GM10266 (cell line): ENCODE data around the gene NLRP14.

Experiments
- DNase-seq: peaks from one replicate; pipeline ENCODE4 v3.0.0; 2012; ENCODE audit errors: extremely low spot score
- TF ChIP-seq, protein P1 (sequence below): IDR thresholded peaks from 2 replicates; pipeline ENCODE4 v1.5.1; 2012; ENCODE audit warnings: mild to moderate bottlenecking, low read depth; ENCODE audit not compliant: control insufficient read depth, insufficient read depth; ENCODE audit errors: missing control alignments

The NLRP14 gene, protein sequence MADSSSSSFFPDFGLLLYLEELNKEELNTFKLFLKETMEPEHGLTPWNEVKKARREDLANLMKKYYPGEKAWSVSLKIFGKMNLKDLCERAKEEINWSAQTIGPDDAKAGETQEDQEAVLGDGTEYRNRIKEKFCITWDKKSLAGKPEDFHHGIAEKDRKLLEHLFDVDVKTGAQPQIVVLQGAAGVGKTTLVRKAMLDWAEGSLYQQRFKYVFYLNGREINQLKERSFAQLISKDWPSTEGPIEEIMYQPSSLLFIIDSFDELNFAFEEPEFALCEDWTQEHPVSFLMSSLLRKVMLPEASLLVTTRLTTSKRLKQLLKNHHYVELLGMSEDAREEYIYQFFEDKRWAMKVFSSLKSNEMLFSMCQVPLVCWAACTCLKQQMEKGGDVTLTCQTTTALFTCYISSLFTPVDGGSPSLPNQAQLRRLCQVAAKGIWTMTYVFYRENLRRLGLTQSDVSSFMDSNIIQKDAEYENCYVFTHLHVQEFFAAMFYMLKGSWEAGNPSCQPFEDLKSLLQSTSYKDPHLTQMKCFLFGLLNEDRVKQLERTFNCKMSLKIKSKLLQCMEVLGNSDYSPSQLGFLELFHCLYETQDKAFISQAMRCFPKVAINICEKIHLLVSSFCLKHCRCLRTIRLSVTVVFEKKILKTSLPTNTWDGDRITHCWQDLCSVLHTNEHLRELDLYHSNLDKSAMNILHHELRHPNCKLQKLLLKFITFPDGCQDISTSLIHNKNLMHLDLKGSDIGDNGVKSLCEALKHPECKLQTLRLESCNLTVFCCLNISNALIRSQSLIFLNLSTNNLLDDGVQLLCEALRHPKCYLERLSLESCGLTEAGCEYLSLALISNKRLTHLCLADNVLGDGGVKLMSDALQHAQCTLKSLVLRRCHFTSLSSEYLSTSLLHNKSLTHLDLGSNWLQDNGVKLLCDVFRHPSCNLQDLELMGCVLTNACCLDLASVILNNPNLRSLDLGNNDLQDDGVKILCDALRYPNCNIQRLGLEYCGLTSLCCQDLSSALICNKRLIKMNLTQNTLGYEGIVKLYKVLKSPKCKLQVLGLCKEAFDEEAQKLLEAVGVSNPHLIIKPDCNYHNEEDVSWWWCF

GRCh38 chr11:7020183-7020917 is at the start of gene NLRP14, which contains the start of gene ZNF214:
TSS of gene NLRP14 (plus strand) at chr11:7020479. CDS start at chr11:7038587, 18,108 bp downstream.
TSS of gene ZNF214 (minus strand) at chr11:7020346. CDS start at chr11:7002835, 17,511 bp downstream.
- peak; percentile 79 for DNase-seq
- TF ChIP-seq, protein P1, sequence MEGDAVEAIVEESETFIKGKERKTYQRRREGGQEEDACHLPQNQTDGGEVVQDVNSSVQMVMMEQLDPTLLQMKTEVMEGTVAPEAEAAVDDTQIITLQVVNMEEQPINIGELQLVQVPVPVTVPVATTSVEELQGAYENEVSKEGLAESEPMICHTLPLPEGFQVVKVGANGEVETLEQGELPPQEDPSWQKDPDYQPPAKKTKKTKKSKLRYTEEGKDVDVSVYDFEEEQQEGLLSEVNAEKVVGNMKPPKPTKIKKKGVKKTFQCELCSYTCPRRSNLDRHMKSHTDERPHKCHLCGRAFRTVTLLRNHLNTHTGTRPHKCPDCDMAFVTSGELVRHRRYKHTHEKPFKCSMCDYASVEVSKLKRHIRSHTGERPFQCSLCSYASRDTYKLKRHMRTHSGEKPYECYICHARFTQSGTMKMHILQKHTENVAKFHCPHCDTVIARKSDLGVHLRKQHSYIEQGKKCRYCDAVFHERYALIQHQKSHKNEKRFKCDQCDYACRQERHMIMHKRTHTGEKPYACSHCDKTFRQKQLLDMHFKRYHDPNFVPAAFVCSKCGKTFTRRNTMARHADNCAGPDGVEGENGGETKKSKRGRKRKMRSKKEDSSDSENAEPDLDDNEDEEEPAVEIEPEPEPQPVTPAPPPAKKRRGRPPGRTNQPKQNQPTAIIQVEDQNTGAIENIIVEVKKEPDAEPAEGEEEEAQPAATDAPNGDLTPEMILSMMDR = no peak

DNA sequence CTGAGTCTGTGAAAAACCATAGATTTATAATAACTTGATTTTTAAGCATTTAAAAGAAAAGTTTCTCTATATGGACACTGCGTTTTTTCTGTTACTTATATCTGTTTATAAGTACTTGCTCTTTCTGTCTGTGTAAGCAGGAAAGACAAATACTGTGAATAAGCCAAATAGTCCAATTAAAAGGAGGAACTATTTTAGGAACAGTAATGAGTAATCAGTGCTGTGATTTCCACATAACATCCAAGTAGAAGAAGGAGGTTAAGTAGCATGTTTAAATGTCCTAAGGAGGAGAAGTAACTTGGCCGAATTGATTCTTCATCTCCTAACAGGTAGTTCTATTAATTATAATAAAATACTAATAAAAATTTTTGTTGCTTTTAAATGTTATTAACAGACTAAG is 40.9 kb upstream of the NLRP14 start:
- no peak for DNase-seq
- TF ChIP-seq, protein P1 = no peak

GRCh38 chr11:6986487-6986886 is 33.8 kb upstream of the NLRP14 start:
- DNase-seq = no peak
- TF ChIP-seq, protein P1 = no peak

DNA sequence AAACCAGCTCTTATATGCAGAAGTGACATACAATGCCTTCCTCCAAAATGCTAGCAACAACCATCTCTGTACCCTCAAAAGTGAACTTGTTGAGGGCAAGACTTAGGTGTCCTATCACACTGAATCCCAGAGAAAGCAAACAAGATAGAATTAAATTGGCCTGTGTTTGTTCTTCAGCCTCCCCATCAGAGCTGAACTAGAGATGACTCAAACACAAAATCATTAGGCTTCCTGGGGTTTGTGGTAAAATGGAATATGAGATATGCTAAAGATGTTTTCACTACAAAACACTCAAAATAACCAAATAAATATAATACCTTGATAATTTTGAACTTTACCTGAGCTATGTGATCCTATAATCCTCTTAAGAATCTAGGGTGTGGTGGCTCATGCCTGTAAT is 31.8 kb upstream of the NLRP14 start:
- TF ChIP-seq, protein P1 = no peak
- no peak for DNase-seq

- DNase-seq = no peak
These were observed 29.1 kb upstream of the NLRP14 start for GRCh38 chr11:6991227-6991626.

GRCh38 chr11:6992026-6992425 is 28.3 kb upstream of the NLRP14 start:
- TF ChIP-seq, protein P1 = no peak
- no peak for DNase-seq

More at GRCh38 chr11:6991227-6991626, 29.1 kb upstream of the NLRP14 start:
- TF ChIP-seq, protein P1 = no peak
